Suprapubic skin (tissue), 4 donors: Measurements from ENCODE around the gene SLC11A1. TPM values are rescaled to one million over a fixed set of nuclear protein-coding genes. Genes with fewer than 3 reads are reported as not detected.

Experiments
- DNase-seq, 2 donors: peaks; one replicate each; pipeline ENCODE4 v3.0.0-alpha.2; 2019; ENCODE audit warnings: low spot score in 2 of 2
- H3K27ac ChIP-seq: fragments of 200-600 bp; sonication (generic); one replicate; pipeline ENCODE4 v1.5.1; 2019
- H3K27me3 ChIP-seq: fragments of 200-600 bp; sonication (generic); one replicate; pipeline ENCODE4 v1.5.1; 2019
- H3K36me3 ChIP-seq: fragments of 200-600 bp; sonication (generic); one replicate; pipeline ENCODE4 v1.5.1; 2019
- H3K4me1 ChIP-seq: fragments of 200-600 bp; sonication (generic); one replicate; pipeline ENCODE4 v1.5.1; 2019
- H3K4me3 ChIP-seq: fragments of 200-600 bp; sonication (generic); one replicate; pipeline ENCODE4 v1.5.1; 2019; ENCODE audit warnings: mild to moderate bottlenecking
- H3K9me3 ChIP-seq: fragments of 200-600 bp; sonication (generic); one replicate; pipeline ENCODE4 v1.5.1; 2019
- EP300 ChIP-seq: sonication (generic); formaldehyde crosslinking; IDR thresholded peaks from one replicate; pipeline ENCODE4 v1.6.1; 2017; ENCODE audit warnings: antibody characterized with exemption
- POLR2A ChIP-seq, 2 donors: fragments of 450-650 bp; IDR thresholded peaks; one replicate each; pipeline ENCODE4 v1.6.1; 2017; ENCODE audit warnings: antibody characterized with exemption in 2 of 2, mild to moderate bottlenecking in 2 of 2, moderate library complexity in 2 of 2
- POLR2AphosphoS5 ChIP-seq, 3 donors: sonication (generic); formaldehyde crosslinking; IDR thresholded peaks; one replicate each; pipeline ENCODE4 v1.6.1; 2017; ENCODE audit warnings: antibody characterized with exemption in 3 of 3
- WGBS: methylation state at CpG from one replicate; pipeline ENCODE4 v1.1.5; 2018; 5-methylcytosine and 5-hydroxymethylcytosine counted together
- total RNA-seq, 4 donors: library from RNA; depleted of rRNA; stranded (reverse); fragments of >200 nt; gene quantifications; one replicate each; pipeline ENCODE4 v1.1.0, GENCODE V29; 2016
- TF ChIP-seq, protein P1 (sequence below), 2 donors: fragments of 200-600 bp in 1 of 2; fragments of 450-650 bp in 1 of 2; sonication (generic) in 1 of 2; IDR thresholded peaks; one replicate each; pipeline ENCODE4 v1.5.1; 2016 to 2019; ENCODE audit warnings: antibody characterized with exemption in 2 of 2, mild to moderate bottlenecking in 1 of 2, moderate library complexity in 1 of 2

Gene SLC11A1
- total RNA-seq, 4 donors from 2014 or later: 0.78 to 16.1 (median 7.6) TPM

DNA sequence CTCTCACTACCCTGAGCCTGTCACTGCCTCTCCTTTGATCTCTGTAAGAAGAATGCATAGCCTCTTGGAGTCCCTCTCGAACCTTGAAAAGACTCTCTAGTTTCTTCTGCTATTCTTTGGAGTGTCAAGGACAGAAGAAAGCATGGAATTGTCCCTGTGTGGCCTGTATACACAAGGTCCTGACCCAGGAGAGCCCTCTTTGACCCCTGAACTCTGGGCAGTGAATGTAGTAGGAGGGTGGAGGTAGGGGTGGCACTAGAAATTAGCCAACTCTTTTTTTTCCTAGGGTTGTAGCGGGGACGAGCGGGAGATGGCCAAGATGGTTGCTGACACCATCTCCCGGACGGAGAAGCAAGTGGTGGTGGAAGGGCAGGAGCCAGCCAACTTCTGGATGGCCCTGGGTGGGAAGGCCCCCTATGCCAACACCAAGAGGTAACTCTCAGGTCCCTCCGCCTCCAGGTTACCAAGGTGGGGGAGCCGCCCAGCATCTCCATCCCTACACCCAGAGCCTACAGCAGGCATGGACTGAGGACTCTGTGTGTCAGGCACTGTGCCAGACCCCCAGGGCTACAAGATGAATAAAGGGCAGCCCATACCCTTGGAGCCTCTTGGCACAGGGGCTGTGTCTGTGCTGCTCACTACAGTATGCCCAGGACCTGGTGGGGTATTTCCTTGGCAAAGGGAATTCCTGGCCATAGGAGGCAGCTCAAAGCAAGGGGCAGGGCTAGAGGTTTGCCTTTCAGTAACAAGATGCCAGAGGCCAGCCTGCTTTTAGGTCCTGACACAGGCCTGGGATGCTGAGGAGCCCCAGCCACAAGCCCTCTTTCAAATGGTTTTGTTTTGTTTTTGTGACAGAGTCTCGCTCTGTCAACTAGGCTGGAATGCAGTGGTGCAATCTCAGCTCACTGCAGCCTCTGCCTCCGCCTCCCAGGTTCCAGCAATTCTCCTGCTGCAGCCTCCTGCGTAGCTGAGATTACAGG, 53.2 kb downstream of the SLC11A1 start:
- no peaks in the 10 kb centered on the region for H3K36me3 ChIP-seq
- H3K27me3 ChIP-seq: no peaks in the 10 kb centered on the region
- 92% methylated on average over 10 of the region's 11 CpGs for WGBS
- no peaks in the 10 kb centered on the region for H3K4me1 ChIP-seq
- H3K4me3 ChIP-seq: no peak overlapping the region
- no peaks in the 10 kb centered on the region for H3K9me3 ChIP-seq
- TF ChIP-seq, protein P1, sequence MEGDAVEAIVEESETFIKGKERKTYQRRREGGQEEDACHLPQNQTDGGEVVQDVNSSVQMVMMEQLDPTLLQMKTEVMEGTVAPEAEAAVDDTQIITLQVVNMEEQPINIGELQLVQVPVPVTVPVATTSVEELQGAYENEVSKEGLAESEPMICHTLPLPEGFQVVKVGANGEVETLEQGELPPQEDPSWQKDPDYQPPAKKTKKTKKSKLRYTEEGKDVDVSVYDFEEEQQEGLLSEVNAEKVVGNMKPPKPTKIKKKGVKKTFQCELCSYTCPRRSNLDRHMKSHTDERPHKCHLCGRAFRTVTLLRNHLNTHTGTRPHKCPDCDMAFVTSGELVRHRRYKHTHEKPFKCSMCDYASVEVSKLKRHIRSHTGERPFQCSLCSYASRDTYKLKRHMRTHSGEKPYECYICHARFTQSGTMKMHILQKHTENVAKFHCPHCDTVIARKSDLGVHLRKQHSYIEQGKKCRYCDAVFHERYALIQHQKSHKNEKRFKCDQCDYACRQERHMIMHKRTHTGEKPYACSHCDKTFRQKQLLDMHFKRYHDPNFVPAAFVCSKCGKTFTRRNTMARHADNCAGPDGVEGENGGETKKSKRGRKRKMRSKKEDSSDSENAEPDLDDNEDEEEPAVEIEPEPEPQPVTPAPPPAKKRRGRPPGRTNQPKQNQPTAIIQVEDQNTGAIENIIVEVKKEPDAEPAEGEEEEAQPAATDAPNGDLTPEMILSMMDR (IDR thresholded peaks at IDR 0.05): no peak
- TF ChIP-seq POLR2A (IDR thresholded peaks at IDR 0.05) (no peak), EP300 (no peak), POLR2AphosphoS5 (IDR thresholded peaks at IDR 0.05) (no peak)
- H3K27ac ChIP-seq: no peak overlapping the region
- DNase-seq: peak; percentile 55 to 62

DNA sequence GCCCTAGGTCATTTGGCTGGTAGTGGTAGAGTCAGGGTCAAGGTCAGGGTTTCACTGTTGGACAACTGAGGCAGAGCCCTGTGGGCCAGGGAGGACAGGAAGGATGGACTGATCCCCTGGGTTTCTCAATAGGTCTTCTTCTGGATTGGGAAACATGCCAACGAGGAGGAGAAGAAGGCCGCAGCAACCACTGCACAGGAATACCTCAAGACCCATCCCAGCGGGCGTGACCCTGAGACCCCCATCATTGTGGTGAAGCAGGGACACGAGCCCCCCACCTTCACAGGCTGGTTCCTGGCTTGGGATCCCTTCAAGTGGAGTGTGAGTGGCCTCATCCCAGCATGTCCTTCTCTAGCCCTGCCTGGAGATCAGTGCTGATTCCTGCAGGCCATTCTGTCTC, 54.9 kb downstream of the SLC11A1 start:
- 87% methylated on average over 5 of the region's 5 CpGs for WGBS
- DNase-seq: peak; percentile 53 to 59

DNA sequence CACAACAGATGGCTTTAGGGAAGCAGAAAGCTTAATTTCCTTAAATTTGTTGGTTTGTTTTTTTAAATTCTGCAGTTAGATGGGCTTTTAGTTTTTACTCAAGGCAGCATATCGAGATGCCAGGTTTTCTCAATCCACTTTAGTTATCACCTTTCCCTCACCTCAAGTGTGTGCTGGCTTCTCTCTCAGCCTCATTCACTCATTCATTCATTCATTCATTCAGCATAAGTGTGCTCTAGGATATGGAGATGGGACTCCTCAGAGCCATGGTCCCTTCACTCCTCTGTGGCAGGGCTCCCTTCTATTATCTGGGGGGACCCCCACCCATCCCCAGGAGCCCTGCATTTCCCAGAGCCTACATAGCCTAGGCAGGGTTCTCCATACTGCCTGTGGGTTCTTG, 55.9 kb downstream of the SLC11A1 start:
- Histone ChIP-seq H3K4me3 (no peak overlapping the region), H3K4me1 (no peaks in the 10 kb centered on the region), H3K27me3 (no peaks in the 10 kb centered on the region), H3K27ac (no peak overlapping the region), H3K9me3 (no peaks in the 10 kb centered on the region), H3K36me3 (no peaks in the 10 kb centered on the region)
- TF ChIP-seq EP300: no peak
- TF ChIP-seq POLR2AphosphoS5 (IDR thresholded peaks at IDR 0.05): no peak
- TF ChIP-seq POLR2A (IDR thresholded peaks at IDR 0.05): no peak
- TF ChIP-seq, protein P1 (IDR thresholded peaks at IDR 0.05): no peak
- 86% methylated on average over 1 of the region's 1 CpG for WGBS
- peak; percentile 0 to 36 for DNase-seq

More for the DNA sequence above, 54.9 kb downstream of the SLC11A1 start:
- Histone ChIP-seq H3K9me3 (no peaks in the 10 kb centered on the region), H3K27ac (no peak overlapping the region), H3K4me3 (no peak overlapping the region), H3K36me3 (no peaks in the 10 kb centered on the region), H3K27me3 (no peaks in the 10 kb centered on the region), H3K4me1 (no peaks in the 10 kb centered on the region)
- TF ChIP-seq POLR2AphosphoS5 (IDR thresholded peaks at IDR 0.05) (no peak), POLR2A (IDR thresholded peaks at IDR 0.05) (no peak), EP300 (no peak)
- TF ChIP-seq, protein P1 (IDR thresholded peaks at IDR 0.05): no peak

DNA sequence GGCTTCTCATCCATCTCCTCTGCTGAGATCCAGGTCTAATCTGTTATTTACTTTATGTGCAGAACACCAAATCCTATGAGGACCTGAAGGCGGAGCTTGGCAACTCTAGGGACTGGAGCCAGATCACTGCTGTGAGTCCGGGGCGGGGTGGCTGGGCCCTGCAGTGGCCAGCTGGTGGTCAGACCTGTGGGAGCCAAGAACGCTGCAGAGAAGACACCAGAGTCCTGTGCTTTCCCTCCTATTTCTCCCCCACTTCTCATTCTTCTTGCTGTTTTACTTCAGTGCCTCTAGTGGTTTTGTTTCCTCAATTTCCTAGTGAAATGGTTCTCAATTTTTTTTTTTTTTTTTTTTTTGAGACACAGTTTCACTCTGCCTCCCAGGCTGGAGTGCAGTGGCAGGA, 56.5 kb downstream of the SLC11A1 start:
- TF ChIP-seq POLR2A (IDR thresholded peaks at IDR 0.05): no peak
- TF ChIP-seq, protein P1 (IDR thresholded peaks at IDR 0.05): no peak
- no peak for TF ChIP-seq POLR2AphosphoS5 (IDR thresholded peaks at IDR 0.05)
- Histone ChIP-seq H3K9me3 (no peaks in the 10 kb centered on the region), H3K27ac (no peak overlapping the region), H3K27me3 (no peaks in the 10 kb centered on the region), H3K36me3 (no peaks in the 10 kb centered on the region), H3K4me1 (no peaks in the 10 kb centered on the region), H3K4me3 (no peak overlapping the region)
- WGBS: 75% methylated on average over 4 of the region's 4 CpGs
- DNase-seq: peak; percentile 17 to 65

DNA sequence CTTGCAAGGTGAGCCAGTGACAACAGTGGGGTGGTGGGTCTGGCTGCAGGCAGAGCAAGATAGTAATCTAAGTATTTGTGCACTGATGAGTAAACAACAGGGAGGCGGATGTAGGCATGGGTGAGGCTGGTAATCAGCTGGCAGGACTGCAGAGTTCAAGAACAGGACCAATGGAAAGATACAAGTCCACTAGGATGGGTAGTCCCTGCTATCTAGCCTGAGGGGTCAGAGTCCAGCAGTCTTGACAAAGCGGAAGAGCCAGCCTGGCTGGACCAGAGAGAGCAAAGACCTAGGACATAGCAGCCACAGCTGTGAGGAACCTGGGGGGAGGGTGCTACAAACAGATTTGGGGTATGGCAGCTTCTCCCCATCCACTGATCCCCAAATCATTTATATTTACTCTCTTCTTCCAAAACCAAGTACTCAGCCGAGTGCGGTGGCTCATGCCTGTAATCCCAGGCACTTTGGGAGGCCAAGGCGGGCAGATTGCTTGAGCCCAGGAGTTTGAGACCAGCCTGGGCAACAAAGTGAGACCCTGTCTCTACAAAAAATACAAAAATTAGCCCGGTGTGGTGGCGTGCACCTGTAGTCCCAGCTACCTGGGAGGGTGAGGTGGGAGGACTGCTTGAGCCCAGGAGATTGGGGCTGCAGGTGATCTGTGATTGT, 62.8 kb downstream of the SLC11A1 start:
- Histone ChIP-seq H3K36me3 (peaks cover 24% of the 10 kb centered on the region), H3K9me3 (no peaks in the 10 kb centered on the region), H3K27me3 (no peaks in the 10 kb centered on the region), H3K4me3 (no peak overlapping the region), H3K27ac (no peak overlapping the region), H3K4me1 (peaks cover 6% of the 10 kb centered on the region)
- TF ChIP-seq POLR2AphosphoS5 (IDR thresholded peaks at IDR 0.05) (no peak), POLR2A (IDR thresholded peaks at IDR 0.05) (no peak), EP300 (no peak)
- TF ChIP-seq, protein P1 (IDR thresholded peaks at IDR 0.05): no peak
- 96% methylated on average over 7 of the region's 7 CpGs for WGBS
- peak in 1 of 2 donors; percentile 47 for DNase-seq
